ENCODE data around the gene SPARC.
A peak's percentile ranks its signal among the peaks of the same experiment; 100 is the strongest.

Gene SPARC

DNA sequence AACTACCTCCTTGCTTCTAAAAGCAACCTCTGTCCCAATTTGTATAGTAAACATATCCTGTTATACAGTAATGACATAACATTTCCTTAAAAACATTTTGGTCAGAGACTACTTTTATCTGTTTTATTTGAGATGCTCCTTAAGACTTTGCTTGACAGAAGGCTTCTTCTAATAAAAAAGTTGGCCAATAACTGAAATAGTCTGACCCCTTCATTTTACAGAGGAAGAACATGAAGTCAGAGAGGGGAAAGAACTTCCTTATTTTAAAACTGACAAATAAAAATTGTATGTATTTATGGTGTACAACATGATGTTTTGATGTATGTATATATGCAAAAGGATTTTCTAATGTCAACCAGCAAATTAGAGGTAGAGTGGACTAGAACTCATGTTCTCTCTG is 35.8 kb upstream of the SPARC start:
- no peak for DNase-seq (ENCODE audit: low read depth)
- no peak for TF ChIP-seq CTCF (IDR thresholded peaks at IDR 0.05; ENCODE audit: control insufficient read depth, extremely low read depth, insufficient read depth)
- no peak overlapping the region for H3K4me3 ChIP-seq (ENCODE audit: low read depth, low read length)

DNA sequence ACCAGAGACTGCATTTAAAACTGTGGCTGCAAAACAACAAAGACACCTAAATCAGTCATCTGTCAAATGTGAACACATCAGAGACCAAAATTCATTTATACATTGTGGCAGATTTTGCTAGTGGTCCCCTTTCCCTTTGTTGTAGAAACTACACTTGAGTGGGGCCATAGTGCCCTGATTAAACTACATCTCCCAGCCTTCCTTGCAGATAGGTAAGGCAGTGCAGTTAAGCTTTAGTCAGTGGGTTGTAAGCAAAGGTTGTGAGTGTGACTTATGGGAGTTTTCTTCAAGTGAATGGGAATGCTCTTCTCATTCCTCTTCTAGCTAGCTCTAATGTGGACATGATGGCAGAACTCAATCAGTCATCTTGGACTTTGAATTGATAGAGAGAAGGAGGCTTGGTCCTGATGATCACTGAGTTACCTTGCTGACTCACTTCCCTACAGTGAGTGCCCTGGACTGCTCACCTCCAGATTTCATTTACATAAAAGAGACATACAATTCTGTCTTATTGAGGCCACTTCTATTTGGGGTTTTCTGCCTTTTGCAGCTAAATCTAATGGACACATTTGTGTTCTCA is 35.2 kb upstream of the SPARC start:
- TF ChIP-seq CTCF (IDR thresholded peaks at IDR 0.05; ENCODE audit: control insufficient read depth, extremely low read depth, insufficient read depth) = no peak
- no peak overlapping the region for H3K4me3 ChIP-seq (ENCODE audit: low read depth, low read length)
- DNase-seq (ENCODE audit: low read depth) = no peak

DNA sequence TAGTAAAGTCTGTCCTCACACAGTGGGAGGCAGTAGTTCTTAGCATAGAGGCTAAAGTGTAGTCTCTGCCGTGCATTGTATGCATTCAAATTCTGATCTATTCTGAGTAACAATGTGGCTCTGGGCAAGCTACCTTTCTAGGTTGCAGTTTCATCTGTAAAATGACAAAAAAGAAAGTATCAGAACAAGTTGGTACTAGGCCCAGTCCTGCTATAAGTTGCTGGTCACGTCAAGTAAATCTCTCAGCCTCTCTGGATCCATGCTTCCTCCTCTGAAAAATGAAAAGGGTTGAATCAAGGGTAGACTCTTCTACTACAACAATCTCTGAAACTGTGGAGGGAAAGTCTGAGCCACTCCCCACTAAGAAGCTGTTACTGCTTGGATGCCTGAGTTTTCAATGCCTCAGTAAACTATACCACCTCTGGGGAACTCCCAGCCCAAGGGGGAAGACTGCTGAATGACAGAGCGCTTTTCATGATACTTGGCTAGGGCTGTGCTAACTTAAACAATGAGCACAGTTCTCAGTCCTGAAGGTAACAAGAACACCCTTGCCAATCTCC is 34.5 kb upstream of the SPARC start:
- no peak overlapping the region for H3K4me3 ChIP-seq (ENCODE audit: low read depth, low read length)
- TF ChIP-seq CTCF (IDR thresholded peaks at IDR 0.05; ENCODE audit: control insufficient read depth, extremely low read depth, insufficient read depth) = no peak
- DNase-seq (ENCODE audit: low read depth) = no peak

DNA sequence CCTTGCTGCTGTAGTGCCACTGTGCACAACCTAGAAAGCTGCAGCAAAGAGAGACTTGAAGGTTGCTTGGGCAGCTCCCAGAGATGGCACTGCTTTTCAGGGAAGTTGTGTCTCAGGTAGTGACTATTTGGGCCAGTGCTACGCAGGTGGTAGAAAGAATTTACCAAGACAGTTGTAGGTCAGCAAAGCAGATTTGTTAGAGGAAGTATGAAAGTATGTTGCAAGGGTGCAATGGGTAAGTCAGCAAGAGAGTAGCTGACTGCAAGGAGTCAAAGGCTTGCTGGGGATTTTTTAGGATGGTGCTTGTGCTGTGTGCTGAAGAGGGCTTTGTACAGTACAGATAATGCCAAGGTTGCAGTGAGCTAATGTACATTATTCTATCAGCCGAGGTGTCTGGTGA is 33.5 kb upstream of the SPARC start:
- DNase-seq (ENCODE audit: low read depth) = no peak
- no peak for TF ChIP-seq CTCF (IDR thresholded peaks at IDR 0.05; ENCODE audit: control insufficient read depth, extremely low read depth, insufficient read depth)

GRCh38 chr5:151719228-151720000 is 32.7 kb upstream of the SPARC start:
- no peak for DNase-seq (ENCODE audit: low read depth)
- TF ChIP-seq CTCF (IDR thresholded peaks at IDR 0.05; ENCODE audit: control insufficient read depth, extremely low read depth, insufficient read depth) = peak; percentile 38
- no peak overlapping the region for H3K4me3 ChIP-seq (ENCODE audit: low read depth, low read length)

More for the DNA sequence above, 33.5 kb upstream of the SPARC start:
- no peak overlapping the region for H3K4me3 ChIP-seq (ENCODE audit: low read depth, low read length)

DNA sequence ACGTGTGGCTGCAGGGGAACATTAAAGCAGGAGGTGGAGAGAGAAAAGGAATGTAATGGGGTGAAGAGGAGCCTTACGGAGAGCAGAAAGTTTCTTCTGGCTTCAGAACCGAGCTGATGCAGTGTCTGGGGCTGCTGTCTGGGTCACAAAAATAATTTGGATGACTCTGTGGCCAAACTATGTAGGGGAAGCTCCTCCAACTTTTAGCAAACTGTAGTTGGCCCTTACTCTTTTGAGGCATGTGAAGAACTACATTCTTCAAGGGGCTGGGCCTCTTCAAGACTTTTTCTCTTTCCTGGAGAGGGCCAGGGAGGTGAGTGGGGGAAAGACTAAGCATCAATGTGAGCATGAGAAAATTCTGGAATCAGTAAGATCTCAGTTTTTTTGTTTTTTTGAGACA is 31.9 kb upstream of the SPARC start:
- no peak for DNase-seq (ENCODE audit: low read depth)
- no peak overlapping the region for H3K4me3 ChIP-seq (ENCODE audit: low read depth, low read length)
- TF ChIP-seq CTCF (IDR thresholded peaks at IDR 0.05; ENCODE audit: control insufficient read depth, extremely low read depth, insufficient read depth) = no peak

Measured in LNCaP clone FGC (cell line).